Mesothelial cell of epicardium (in vitro differentiated cells): ENCODE results near the gene VCX3A. TPM values are rescaled to one million over a fixed set of nuclear protein-coding genes. Genes with fewer than 3 reads are reported as not detected.
"Not testable (repeated sequence)": the region's sequence is repeated elsewhere in the genome, so short reads cannot be mapped to it uniquely, and the experiment has no call there.

Experiments
- DNase-seq, 2 experiments: peaks; one replicate each; pipeline ENCODE4 v3.0.0; 2021; ENCODE audit warnings: low spot score in 2 of 2; ENCODE audit not compliant: unreplicated experiment in 2 of 2
- H3K27ac Mint-ChIP-seq: 2 replicates; pipeline ENCODE4 v1.8.0; 2021; ENCODE audit warnings: mixed read lengths
- H3K27me3 Mint-ChIP-seq: 2 replicates; pipeline ENCODE4 v1.8.0; 2021; ENCODE audit warnings: low read depth, mixed read lengths
- H3K36me3 Mint-ChIP-seq: 2 replicates; pipeline ENCODE4 v1.8.0; 2021; ENCODE audit warnings: mixed read lengths
- H3K4me1 Mint-ChIP-seq: 2 replicates; pipeline ENCODE4 v1.8.0; 2021; ENCODE audit warnings: mixed read lengths
- H3K4me3 Mint-ChIP-seq: 2 replicates; pipeline ENCODE4 v1.8.0; 2021; ENCODE audit warnings: mild to moderate bottlenecking, moderate library complexity, mixed read lengths
- H3K9me3 Mint-ChIP-seq: 2 replicates; pipeline ENCODE4 v1.8.0; 2021; ENCODE audit warnings: mixed read lengths
- total RNA-seq: library from RNA; stranded (reverse); gene quantifications from 3 replicates; pipeline ENCODE4 v1.2.1, GENCODE V29; 2021
- TF ChIP-seq, protein P1 (sequence below): fragments of 200-600 bp; sonication (generic); IDR thresholded peaks from one replicate; pipeline ENCODE4 v1.5.0; 2021; ENCODE audit warnings: antibody characterized with exemption; ENCODE audit not compliant: unreplicated experiment

The VCX3A gene
- 0.40 to 0.63 TPM (median 0.41 TPM) in 3 replicates for total RNA-seq

DNA sequence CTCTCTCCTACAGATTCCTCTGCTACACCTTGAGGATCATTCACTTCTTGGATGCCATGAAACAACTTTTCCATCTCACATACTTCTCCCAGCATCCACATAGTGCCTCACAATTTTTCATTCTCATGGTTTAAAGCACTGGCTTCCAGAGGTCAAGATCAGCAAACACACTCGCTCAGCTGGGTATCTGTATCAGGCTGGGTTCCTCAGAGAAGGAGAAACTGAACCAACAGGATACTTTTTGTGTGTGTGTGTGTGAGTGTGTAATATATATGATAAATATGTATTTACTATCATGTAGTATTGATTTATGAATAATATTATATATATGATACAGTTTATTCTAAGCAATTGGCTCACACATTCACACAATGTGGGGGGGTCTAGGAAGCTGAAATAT is at the start of gene VCX3A:
Gene VCX3A, minus strand, starts transcription at position 101 of the 400 bp plus-strand sequence. CDS start 621 bp downstream, outside the sequence.
- H3K27ac Mint-ChIP-seq, H3K9me3 Mint-ChIP-seq, H3K27me3 Mint-ChIP-seq, H3K36me3 Mint-ChIP-seq, H3K4me1 Mint-ChIP-seq, DNase-seq, H3K4me3 Mint-ChIP-seq: not testable (repeated sequence)

DNA sequence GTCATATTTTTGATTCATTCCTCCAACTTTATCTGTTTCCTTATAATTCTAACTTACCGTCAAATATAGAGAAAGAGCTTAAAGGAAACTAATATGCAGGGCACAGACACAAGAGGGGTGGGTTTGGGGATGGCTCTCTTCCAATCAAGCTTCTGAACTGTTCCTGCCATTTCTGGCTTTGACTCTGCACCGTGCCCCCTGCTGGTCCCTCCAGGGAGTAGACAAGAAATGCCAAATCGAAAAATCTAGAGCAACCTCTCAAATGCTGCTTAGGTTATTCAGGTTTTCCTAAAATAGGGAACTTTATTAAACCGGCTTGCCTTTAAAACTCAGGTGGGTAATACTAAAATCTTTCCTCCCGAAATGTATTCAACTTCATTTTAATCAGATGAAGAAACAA is 39.8 kb upstream of the VCX3A start:
- DNase-seq = no peak
- no peaks in the 10 kb centered on the region for H3K27me3 Mint-ChIP-seq
- H3K36me3 Mint-ChIP-seq = no peaks in the 10 kb centered on the region
- no peak overlapping the region for H3K4me3 Mint-ChIP-seq
- H3K4me1 Mint-ChIP-seq = no peaks in the 10 kb centered on the region
- H3K27ac Mint-ChIP-seq = no peak overlapping the region
- no peaks in the 10 kb centered on the region for H3K9me3 Mint-ChIP-seq
- TF ChIP-seq, protein P1, sequence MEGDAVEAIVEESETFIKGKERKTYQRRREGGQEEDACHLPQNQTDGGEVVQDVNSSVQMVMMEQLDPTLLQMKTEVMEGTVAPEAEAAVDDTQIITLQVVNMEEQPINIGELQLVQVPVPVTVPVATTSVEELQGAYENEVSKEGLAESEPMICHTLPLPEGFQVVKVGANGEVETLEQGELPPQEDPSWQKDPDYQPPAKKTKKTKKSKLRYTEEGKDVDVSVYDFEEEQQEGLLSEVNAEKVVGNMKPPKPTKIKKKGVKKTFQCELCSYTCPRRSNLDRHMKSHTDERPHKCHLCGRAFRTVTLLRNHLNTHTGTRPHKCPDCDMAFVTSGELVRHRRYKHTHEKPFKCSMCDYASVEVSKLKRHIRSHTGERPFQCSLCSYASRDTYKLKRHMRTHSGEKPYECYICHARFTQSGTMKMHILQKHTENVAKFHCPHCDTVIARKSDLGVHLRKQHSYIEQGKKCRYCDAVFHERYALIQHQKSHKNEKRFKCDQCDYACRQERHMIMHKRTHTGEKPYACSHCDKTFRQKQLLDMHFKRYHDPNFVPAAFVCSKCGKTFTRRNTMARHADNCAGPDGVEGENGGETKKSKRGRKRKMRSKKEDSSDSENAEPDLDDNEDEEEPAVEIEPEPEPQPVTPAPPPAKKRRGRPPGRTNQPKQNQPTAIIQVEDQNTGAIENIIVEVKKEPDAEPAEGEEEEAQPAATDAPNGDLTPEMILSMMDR = no peak

DNA sequence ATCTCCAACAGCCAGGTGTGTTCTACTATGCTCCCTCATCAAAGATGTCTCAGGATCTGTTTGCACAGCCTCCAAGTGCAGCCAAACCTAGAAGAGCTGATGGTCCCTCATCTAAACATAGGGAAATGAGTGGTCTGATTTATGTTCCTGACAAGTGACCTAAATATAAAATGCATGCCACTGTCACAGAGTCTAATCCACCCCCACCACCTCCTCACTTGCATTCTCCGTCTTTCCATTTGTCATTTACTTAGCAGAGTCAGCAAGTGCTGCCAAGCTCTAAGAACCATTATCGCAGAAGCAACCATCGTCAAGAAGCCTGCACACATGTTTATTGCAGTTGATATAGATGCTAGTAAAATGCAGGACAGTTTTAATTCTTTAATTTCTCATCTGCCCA is 33.1 kb upstream of the VCX3A start:
- H3K9me3 Mint-ChIP-seq = peaks cover 7% of the 10 kb centered on the region
- no peaks in the 10 kb centered on the region for H3K36me3 Mint-ChIP-seq
- no peak for DNase-seq
- H3K27ac Mint-ChIP-seq = no peak overlapping the region
- TF ChIP-seq, protein P1 = no peak
- no peaks in the 10 kb centered on the region for H3K27me3 Mint-ChIP-seq
- no peak overlapping the region for H3K4me3 Mint-ChIP-seq
- H3K4me1 Mint-ChIP-seq = peaks cover 7% of the 10 kb centered on the region

DNA sequence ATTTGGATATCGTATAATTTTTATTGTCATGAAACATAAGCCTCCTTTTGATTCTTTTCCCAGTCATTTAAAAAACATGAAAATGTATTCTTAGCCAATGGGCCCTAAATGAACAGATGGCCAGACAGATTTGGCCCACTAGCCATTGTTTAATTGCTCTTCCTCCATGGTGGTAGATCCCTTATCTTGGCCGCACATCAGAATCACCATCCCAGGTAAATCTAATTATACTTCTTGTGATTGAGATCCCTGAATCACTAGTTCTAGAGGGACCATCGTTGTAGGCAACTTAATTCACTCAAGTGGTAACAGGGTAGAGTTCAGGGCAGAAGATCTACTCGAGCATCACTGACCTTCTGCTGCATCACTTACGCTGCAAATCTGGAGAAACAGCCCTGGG is 24.1 kb upstream of the VCX3A start:
- DNase-seq = no peak
- Mint-ChIP-seq H3K4me1 (no peaks in the 10 kb centered on the region), H3K9me3 (peaks cover 27% of the 10 kb centered on the region), H3K27me3 (no peaks in the 10 kb centered on the region), H3K27ac (no peak overlapping the region), H3K36me3 (no peaks in the 10 kb centered on the region), H3K4me3 (no peak overlapping the region)
- TF ChIP-seq, protein P1 = no peak

DNA sequence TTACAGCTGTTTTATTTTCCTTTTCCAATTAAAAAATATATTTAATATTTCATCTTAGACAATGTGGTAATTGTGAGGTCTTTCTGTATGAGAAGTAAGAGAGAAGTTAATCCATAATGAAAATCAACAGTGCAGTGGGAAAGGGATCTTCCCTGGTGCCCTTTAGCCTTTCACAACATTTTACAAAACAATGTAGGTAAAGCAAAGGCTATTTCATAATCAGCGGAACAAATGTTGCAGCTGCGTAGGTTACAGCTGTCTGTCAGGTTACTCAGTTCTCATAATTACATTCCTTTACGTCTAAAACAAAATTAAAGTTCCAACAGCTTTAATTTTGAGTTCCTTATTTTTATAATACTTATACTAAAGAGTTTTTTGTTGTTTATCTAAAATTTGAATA is 22.8 kb upstream of the VCX3A start:
- Mint-ChIP-seq H3K4me1 (no peaks in the 10 kb centered on the region), H3K27me3 (no peaks in the 10 kb centered on the region), H3K9me3 (peaks cover 31% of the 10 kb centered on the region), H3K4me3 (no peak overlapping the region), H3K36me3 (no peaks in the 10 kb centered on the region), H3K27ac (no peak overlapping the region)
- no peak for DNase-seq
- TF ChIP-seq, protein P1 = no peak

DNA sequence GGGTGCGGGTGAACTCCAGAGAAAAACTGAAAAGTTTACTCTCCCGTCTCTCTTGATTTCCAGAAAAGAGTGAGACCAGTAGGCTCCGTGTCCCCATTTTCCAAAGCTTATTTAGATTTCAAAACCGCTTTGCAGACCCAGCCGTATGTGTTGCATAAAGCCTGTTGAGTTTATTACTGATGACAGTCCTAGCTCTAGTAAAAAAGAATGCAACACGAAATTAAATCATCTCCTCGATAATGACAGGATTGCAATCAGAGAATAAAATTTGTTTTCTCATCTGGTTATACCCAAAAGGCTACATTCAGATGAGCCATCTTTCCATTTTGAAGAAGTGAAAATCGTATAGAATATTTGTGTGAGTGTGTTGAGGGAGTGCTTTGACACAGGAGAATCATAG is 16.1 kb upstream of the VCX3A start:
- H3K9me3 Mint-ChIP-seq = peaks cover 27% of the 10 kb centered on the region
- TF ChIP-seq, protein P1 = no peak
- no peak overlapping the region for H3K4me3 Mint-ChIP-seq
- H3K27me3 Mint-ChIP-seq = no peaks in the 10 kb centered on the region
- no peak overlapping the region for H3K27ac Mint-ChIP-seq
- H3K4me1 Mint-ChIP-seq = no peaks in the 10 kb centered on the region
- H3K36me3 Mint-ChIP-seq = no peaks in the 10 kb centered on the region
- DNase-seq = no peak
